GM12801 (cell line): ENCODE measurements around the gene FXYD3.

Source experiments
- CTCF ChIP-seq: IDR thresholded peaks from one replicate; pipeline ENCODE4 v1.5.1; 2011; ENCODE audit warnings: control low read depth; ENCODE audit not compliant: insufficient read length; ENCODE audit errors: extremely low read depth

Gene FXYD3

DNA sequence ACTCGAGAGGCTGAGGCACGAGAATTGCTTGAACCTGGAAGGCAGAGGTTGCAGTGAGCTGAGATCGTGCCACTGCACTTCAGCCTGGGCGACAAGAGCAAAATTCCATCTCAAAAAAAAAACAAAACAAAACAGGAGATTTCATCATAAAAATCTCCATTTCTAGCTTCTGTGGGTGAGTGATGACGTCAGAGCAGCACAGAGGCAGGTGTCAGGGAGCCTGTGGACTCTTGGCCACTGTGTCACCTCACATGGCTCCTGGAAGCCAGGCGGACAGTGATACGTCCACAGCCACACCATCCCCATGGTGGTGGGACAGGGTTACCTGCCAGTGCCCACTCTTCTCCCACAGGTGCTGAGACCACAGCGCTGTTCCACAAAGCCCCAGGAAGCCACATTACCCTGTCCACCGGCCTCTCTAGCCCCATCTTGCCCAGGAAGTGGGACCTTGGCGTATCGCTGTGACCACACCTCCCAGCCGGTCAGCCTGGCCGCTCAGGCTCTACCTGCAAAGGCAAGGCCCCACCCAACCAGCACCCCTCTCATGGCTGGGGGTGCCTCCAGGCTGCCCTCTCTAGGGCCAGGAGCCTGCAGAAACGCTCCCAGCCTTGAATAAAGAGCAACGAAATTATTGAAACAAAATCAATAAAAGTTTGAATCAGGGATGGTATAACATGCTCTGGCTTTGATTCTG, 2.5 kb upstream of the FXYD3 start:
- no peak for TF ChIP-seq CTCF

GRCh38 chr19:35114353-35115176, 1.1 kb upstream of the FXYD3 start:
- no peak for TF ChIP-seq CTCF

DNA sequence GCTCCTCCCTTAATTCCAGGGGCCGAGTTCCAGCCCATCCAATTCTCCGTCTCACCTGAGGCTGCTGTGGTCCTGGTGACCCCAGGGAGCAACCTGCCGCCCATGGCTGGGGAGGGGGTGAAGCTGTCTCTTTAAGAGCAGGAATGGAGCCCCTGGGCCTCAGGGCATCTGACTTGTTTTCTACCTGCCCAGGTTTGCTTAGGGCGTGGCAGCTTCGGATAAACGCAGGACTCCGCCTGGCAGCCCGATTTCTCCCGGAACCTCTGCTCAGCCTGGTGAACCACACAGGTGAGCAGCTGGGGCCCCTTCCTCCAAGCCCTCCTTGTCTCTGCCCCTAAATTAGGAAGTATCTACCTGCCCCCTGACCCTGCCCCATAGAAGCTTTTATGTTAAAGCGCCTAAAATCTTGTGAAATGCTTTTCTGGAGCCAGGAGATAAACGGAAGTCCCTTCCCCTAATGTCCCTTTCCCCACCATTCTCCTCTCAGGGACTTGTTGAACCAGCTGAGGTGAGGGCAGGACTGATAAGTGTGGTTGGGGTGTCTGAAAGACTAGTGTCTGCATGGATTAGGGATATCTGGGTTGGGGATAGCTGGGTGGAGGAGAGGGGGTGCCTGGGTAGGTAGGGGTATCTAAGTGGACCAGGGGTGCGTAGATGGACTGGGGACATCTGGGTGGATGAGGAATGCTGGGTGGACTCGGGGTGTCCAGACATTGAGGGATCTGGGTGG, 614 bp downstream of the FXYD3 start:
- TF ChIP-seq CTCF: no peak

DNA sequence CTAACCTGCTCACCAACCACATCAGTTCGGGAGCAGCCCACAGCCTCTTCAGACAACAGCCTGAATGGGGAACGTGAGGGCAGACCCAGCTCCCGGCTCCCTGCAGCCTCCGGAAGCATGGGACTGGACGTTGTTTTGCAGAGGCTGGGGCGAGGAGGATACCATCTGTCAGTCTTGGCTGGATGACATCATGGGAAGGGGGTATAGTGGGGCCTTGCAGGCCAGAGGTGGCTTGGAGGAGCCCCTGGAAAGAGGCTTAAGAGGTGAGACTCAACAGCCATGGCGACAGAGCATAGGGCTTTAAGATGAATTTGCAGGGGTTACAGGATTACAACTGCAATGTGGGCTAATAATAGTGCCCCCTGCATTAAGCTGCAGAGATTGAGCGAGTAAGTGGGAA, 1.5 kb downstream of the FXYD3 start:
- TF ChIP-seq CTCF: no peak

GRCh38 chr19:35117799-35118198, 2.2 kb downstream of the FXYD3 start:
- TF ChIP-seq CTCF: no peak

DNA sequence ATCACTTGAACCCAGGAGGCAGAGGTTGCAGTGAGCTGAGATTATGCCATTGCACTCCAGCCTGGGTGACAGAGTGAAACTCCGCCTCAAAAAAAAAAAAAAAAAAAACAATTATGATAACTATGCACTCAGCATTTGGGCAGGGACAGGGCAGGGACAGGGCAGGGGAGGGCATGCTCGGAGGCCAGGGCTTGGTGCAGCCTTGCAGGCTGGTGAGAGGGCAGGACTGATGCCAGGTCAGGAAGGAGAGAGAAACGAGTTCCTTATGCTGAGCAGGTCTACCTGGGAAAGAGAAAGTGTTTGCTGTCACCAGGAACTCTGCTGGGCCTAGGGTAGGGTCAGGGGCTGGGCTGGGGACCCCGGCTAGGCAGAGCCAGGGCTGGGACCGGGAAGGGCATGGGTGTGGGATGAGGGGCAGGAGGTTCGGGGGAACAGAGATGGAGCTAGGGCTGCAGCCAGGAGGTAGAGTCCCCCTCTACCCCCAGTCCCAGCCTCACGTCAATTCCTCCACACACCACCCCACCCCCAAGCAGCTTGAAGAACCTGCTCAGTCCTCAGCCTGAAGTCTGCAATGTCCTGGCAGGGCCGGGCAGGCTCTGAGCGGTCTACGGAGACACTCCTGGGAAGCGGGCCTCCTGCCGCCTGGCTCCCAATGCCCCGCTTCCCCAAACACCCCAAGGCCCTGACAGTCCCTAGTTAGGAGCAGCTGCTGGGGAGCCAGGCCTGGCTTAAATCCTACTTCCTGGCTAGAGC, 2.8 kb downstream of the FXYD3 start:
- no peak for TF ChIP-seq CTCF

DNA sequence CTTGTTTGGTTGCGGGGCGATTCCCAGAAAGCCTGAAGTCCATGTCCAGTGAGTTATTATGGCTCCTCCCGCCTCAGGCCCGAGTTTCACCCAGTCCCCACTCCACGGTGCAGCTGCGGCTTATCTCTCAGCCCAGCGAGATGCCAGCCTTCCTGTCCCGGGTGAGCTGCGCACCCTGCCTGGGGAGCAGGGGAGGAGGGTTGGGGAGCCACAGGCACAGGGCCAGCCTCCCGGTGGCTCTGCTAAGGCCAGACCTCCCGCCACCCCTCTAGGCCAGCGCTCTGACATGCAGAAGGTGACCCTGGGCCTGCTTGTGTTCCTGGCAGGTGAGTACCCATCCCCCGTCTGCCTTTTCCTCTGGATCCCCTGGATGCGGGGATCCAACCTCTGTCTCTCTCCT, 3.5 kb downstream of the FXYD3 start:
- TF ChIP-seq CTCF: no peak
